Activated CD8-positive, alpha-beta T cell treated with anti-CD3 and anti-CD28 coated beads for 36 hours (primary cell): ENCODE data around the gene SEC14L3. TPM values are rescaled to one million over a fixed set of nuclear protein-coding genes. Genes with fewer than 3 reads are reported as not detected.

ENCODE experiments used
- ATAC-seq: fragments of 200-7000 bp; cut with Tn5 transposase; one replicate; pipeline ENCODE4 v1.10.0; 2021; ENCODE audit warnings: mild to moderate bottlenecking, moderate library complexity
- CTCF ChIA-PET: fragments of 350-600 bp; sonication (Branson Sonifier 250); formaldehyde crosslinking; loops from one replicate; lab custom pipeline; 2021; ENCODE audit warnings: antibody characterized with exemption; lab: Charles Lee
- POLR2A ChIA-PET: fragments of 350-600 bp; sonication (Branson Sonifier 250); formaldehyde crosslinking; loops from one replicate; lab custom pipeline; 2021; ENCODE audit warnings: antibody characterized with exemption; lab: Charles Lee
- DNase-seq: peaks from one replicate; pipeline ENCODE4 v3.0.0-alpha.2; 2020
- H3K27ac Mint-ChIP-seq: one replicate; pipeline ENCODE4 v1.8.0; 2021; ENCODE audit warnings: mild to moderate bottlenecking, mixed read lengths
- H3K27me3 Mint-ChIP-seq: one replicate; pipeline ENCODE4 v1.8.0; 2021; ENCODE audit warnings: mixed read lengths
- H3K36me3 Mint-ChIP-seq: one replicate; pipeline ENCODE4 v1.8.0; 2021; ENCODE audit warnings: low read depth, mixed read lengths
- H3K4me1 Mint-ChIP-seq: one replicate; pipeline ENCODE4 v1.8.0; 2021; ENCODE audit warnings: low read depth, mixed read lengths
- H3K4me3 Mint-ChIP-seq: one replicate; pipeline ENCODE4 v1.8.0; 2021; ENCODE audit warnings: mild to moderate bottlenecking, moderate library complexity, mixed read lengths
- H3K9me3 Mint-ChIP-seq: one replicate; pipeline ENCODE4 v1.8.0; 2021; ENCODE audit warnings: mixed read lengths
- CTCF ChIP-seq: fragments of 200-600 bp; IDR thresholded peaks from one replicate; pipeline ENCODE4 v1.8.0; 2022; ENCODE audit warnings: antibody characterized with exemption, mild to moderate bottlenecking
- intact Hi-C: fragments of 100-400 bp; cut with micrococcal nuclease; formaldehyde crosslinking; loops from one replicate; pipeline ENCODE4 v1.10.0; 2022
- total RNA-seq, 2 experiments: library from RNA; stranded (reverse); gene quantifications; one replicate each; pipeline ENCODE4 v1.2.3, GENCODE V29; 2021

The SEC14L3 gene
- total RNA-seq, 2 experiments from 2014 or later, result not detected

DNA sequence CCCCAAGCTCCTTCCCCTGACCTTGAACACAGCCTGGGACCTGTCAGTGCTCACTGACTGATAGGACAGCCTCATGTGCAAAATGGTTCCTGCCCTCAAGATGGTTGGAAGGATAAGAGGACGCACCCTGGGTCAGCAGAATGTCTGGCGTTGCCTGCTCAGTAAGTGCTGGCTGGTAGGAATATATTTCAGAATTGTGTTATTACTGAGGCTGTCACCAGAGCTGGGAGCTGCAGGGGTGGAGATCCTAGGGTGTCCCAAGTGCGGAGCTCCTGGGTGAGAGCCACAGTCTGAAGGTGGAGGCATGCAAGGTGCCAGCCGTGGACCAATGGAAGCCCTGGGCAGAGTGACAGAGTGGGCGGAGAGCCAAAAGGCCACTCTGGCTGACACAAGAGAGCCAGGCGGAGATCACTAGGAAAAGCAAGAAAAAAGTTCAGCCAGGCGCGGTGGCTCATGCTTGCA lies 34.7 kb upstream of the SEC14L3 start:
- Mint-ChIP-seq H3K27ac (no peak overlapping the region), H3K4me3 (no peak overlapping the region), H3K4me1 (peaks cover 2% of the 10 kb centered on the region), H3K27me3 (peaks cover 34% of the 10 kb centered on the region), H3K36me3 (no peaks in the 10 kb centered on the region), H3K9me3 (no peaks in the 10 kb centered on the region)
- intact Hi-C loops, result no loop called here
- ChIA-PET CTCF (no interaction called here), POLR2A (no interaction called here)
- DNase-seq (no peak), ATAC-seq (no peak)
- no peak for TF ChIP-seq CTCF

DNA sequence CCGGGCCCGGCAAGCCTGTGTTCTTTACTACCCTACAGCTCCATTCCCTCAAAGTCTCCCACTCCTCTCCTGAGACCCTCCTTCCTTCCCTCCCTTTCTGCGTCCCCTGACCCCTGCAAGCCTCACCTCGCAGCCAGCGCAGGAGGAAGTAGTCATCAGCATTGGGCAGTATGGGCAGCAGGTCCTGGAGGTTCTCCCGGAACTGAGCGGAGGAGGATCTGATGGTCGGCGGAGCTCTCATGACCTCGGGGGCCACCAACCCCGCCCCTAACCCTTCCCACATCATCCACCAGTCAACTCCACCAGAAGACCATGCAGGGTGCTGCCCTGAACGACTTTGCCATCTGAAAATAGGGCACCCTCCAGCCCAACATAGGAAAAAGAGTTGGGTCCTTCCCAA lies 31.7 kb upstream of the SEC14L3 start:
- CTCF ChIA-PET, result no interaction called here

GRCh38 chr22:30502911-30503310 lies 31.1 kb upstream of the SEC14L3 start:
- no peak for TF ChIP-seq CTCF
- Mint-ChIP-seq H3K9me3 (no peaks in the 10 kb centered on the region), H3K4me3 (no peak overlapping the region), H3K27me3 (peaks cover 35% of the 10 kb centered on the region), H3K4me1 (peaks cover 2% of the 10 kb centered on the region), H3K36me3 (no peaks in the 10 kb centered on the region), H3K27ac (no peak overlapping the region)
- CTCF ChIA-PET, result no interaction called here
- DNase-seq (no peak), ATAC-seq (no peak)
- POLR2A ChIA-PET, result no interaction called here
- intact Hi-C loops, result no loop called here

More for the DNA sequence above, 31.7 kb upstream of the SEC14L3 start:
- H3K27me3 Mint-ChIP-seq, result peaks cover 38% of the 10 kb centered on the region
- no peak overlapping the region for H3K4me3 Mint-ChIP-seq
- H3K27ac Mint-ChIP-seq, result no peak overlapping the region
- H3K36me3 Mint-ChIP-seq, result no peaks in the 10 kb centered on the region
- intact Hi-C loops, result no loop called here
- ATAC-seq (no peak), DNase-seq (no peak)
- peaks cover 2% of the 10 kb centered on the region for H3K4me1 Mint-ChIP-seq
- POLR2A ChIA-PET, result no interaction called here
- H3K9me3 Mint-ChIP-seq, result no peaks in the 10 kb centered on the region
- TF ChIP-seq CTCF, result no peak

GRCh38 chr22:30502153-30502552 lies 30.3 kb upstream of the SEC14L3 start:
- TF ChIP-seq CTCF, result no peak
- Mint-ChIP-seq H3K27me3 (peaks cover 35% of the 10 kb centered on the region), H3K4me1 (peaks cover 2% of the 10 kb centered on the region), H3K4me3 (no peak overlapping the region), H3K27ac (no peak overlapping the region), H3K36me3 (no peaks in the 10 kb centered on the region), H3K9me3 (no peaks in the 10 kb centered on the region)
- DNase-seq (no peak), ATAC-seq (no peak)
- POLR2A ChIA-PET, result no interaction called here
- CTCF ChIA-PET, result no interaction called here
- intact Hi-C loops, result no loop called here

GRCh38 chr22:30500628-30501027 lies 28.8 kb upstream of the SEC14L3 start:
- Mint-ChIP-seq H3K27me3 (peaks cover 26% of the 10 kb centered on the region), H3K9me3 (no peaks in the 10 kb centered on the region), H3K4me1 (peaks cover 2% of the 10 kb centered on the region), H3K27ac (no peak overlapping the region), H3K4me3 (no peak overlapping the region), H3K36me3 (no peaks in the 10 kb centered on the region)
- POLR2A ChIA-PET, result no interaction called here
- DNase-seq (no peak), ATAC-seq (no peak)
- CTCF ChIA-PET, result no interaction called here
- intact Hi-C loops, result no loop called here
- no peak for TF ChIP-seq CTCF
